Right renal pelvis (tissue), 4 donors: ENCODE data around the gene PEA15. TPM values are rescaled to one million over a fixed set of nuclear protein-coding genes. Genes with fewer than 3 reads are reported as not detected.

Source experiments
- DNase-seq, 4 donors: peaks; one replicate each; pipeline ENCODE4 v3.0.0-alpha.2; 2013; ENCODE audit warnings: low read depth in 4 of 4, low spot score in 3 of 4, missing footprints in 1 of 4
- polyA plus RNA-seq, 4 donors: library from polyadenylated mRNA; unstranded; fragments of 120-200 nt; gene quantifications; one replicate each; pipeline ENCODE4 v1.2.1, GENCODE V29; 2013; ENCODE audit not compliant: insufficient read length in 4 of 4

PEA15 gene
- polyA plus RNA-seq, 4 donors, result 104 to 131 (median 129) TPM

GRCh38 chr1:160177667-160178066 lies 27.5 kb upstream of the PEA15 start:
- DNase-seq, result no peak

- no peak for DNase-seq
Observed at GRCh38 chr1:160178731-160179130, 26.5 kb upstream of the PEA15 start.

- no peak for DNase-seq
Observed at GRCh38 chr1:160179336-160179735, 25.8 kb upstream of the PEA15 start.

- DNase-seq, result no peak
Observed at GRCh38 chr1:160186246-160186645, 18.9 kb upstream of the PEA15 start.

GRCh38 chr1:160186729-160187128 lies 18.5 kb upstream of the PEA15 start:
- no peak for DNase-seq

GRCh38 chr1:160187407-160187806 lies 17.8 kb upstream of the PEA15 start:
- DNase-seq, result no peak

GRCh38 chr1:160188341-160188740 lies 16.8 kb upstream of the PEA15 start:
- no peak for DNase-seq

- no peak for DNase-seq
Observed at GRCh38 chr1:160189649-160190625, 15.2 kb upstream of the PEA15 start, which contains the start of gene CASQ1. CASQ1 (plus strand) TSS chr1:160190575; CDS start chr1:160190752, 177 bp downstream.

GRCh38 chr1:160191756-160192155 lies 13.4 kb upstream of the PEA15 start:
- no peak for DNase-seq

- DNase-seq, result no peak
Observed at GRCh38 chr1:160192234-160192633, 12.9 kb upstream of the PEA15 start.

- peak; percentile 79 to 86 (median 82) for DNase-seq
Observed at GRCh38 chr1:160193091-160193819, 11.9 kb upstream of the PEA15 start.

- DNase-seq, result no peak
Observed at GRCh38 chr1:160193832-160194736, 11.1 kb upstream of the PEA15 start.

- no peak for DNase-seq
Observed at GRCh38 chr1:160194737-160195059, 10.5 kb upstream of the PEA15 start.

GRCh38 chr1:160196143-160196542 lies 9.0 kb upstream of the PEA15 start:
- no peak for DNase-seq

GRCh38 chr1:160197231-160197630 lies 8.0 kb upstream of the PEA15 start:
- no peak for DNase-seq

- DNase-seq, result no peak
Observed at GRCh38 chr1:160200786-160201185, 4.4 kb upstream of the PEA15 start.

- no peak for DNase-seq
Observed at GRCh38 chr1:160204526-160205241, 500 bp upstream of the PEA15 start.

- DNase-seq, result peak in 1 of 4 donors; percentile 7
Observed at GRCh38 chr1:160206036-160206389, 829 bp downstream of the PEA15 start.

GRCh38 chr1:160206421-160207117 lies 1.4 kb downstream of the PEA15 start:
- DNase-seq, result no peak
